GM15510 (cell line): ENCODE measurements around the gene PPM1E.

Experiments used
- POLR2A ChIP-seq: IDR thresholded peaks from 3 replicates; pipeline ENCODE4 v1.6.1; 2011; ENCODE audit warnings: borderline replicate concordance; ENCODE audit not compliant: insufficient read length; ENCODE audit errors: extremely low read depth

The PPM1E gene

GRCh38 chr17:58960068-58960467 is 204.4 kb downstream of the PPM1E start:
- no peak for TF ChIP-seq POLR2A

- no peak for TF ChIP-seq POLR2A
Observed at GRCh38 chr17:58965221-58965620, 209.6 kb downstream of the PPM1E start.

- TF ChIP-seq POLR2A: no peak
Observed at GRCh38 chr17:58966208-58966607, 210.6 kb downstream of the PPM1E start.

GRCh38 chr17:58968426-58969061 is 212.9 kb downstream of the PPM1E start:
- no peak for TF ChIP-seq POLR2A

- no peak for TF ChIP-seq POLR2A
Observed at GRCh38 chr17:58969156-58969555, 213.5 kb downstream of the PPM1E start.

- no peak for TF ChIP-seq POLR2A
Observed at GRCh38 chr17:58969612-58970011, 214.0 kb downstream of the PPM1E start.

GRCh38 chr17:58970609-58971450 is 215.2 kb downstream of the PPM1E start:
- no peak for TF ChIP-seq POLR2A

- TF ChIP-seq POLR2A: no peak
Observed at GRCh38 chr17:58974354-58974753, 218.7 kb downstream of the PPM1E start.

GRCh38 chr17:58976541-58976940 is 220.9 kb downstream of the PPM1E start:
- no peak for TF ChIP-seq POLR2A

- TF ChIP-seq POLR2A: no peak
Observed at GRCh38 chr17:58980706-58981481, 225.2 kb downstream of the PPM1E start.

- TF ChIP-seq POLR2A: no peak
Observed at GRCh38 chr17:58982626-58983025, 227.0 kb downstream of the PPM1E start.

GRCh38 chr17:58985367-58985766 is 229.7 kb downstream of the PPM1E start:
- no peak for TF ChIP-seq POLR2A

- TF ChIP-seq POLR2A: no peak
Observed at GRCh38 chr17:58985971-58986370, 230.3 kb downstream of the PPM1E start.

- no peak for TF ChIP-seq POLR2A
Observed at GRCh38 chr17:58989629-58990028, 234.0 kb downstream of the PPM1E start.

- TF ChIP-seq POLR2A: no peak
Observed at GRCh38 chr17:58991718-58992331, 236.2 kb downstream of the PPM1E start.
